GM12865 (cell line): ENCODE data around the gene CDH1.

Experiments used
- DNase-seq: peaks from one replicate; pipeline ENCODE4 v3.0.0; 2010; ENCODE audit warnings: low read depth
- H3K4me3 ChIP-seq: 2 replicates; pipeline ENCODE4 v1.5.1; 2011; ENCODE audit warnings: mild to moderate bottlenecking, low read depth, low read length, control low read depth
- CTCF ChIP-seq: IDR thresholded peaks from 2 replicates; pipeline ENCODE4 v1.5.1; 2011; ENCODE audit warnings: low read length, control low read depth, low read depth, inconsistent platforms; ENCODE audit not compliant: insufficient read depth; ENCODE audit errors: missing control alignments

CDH1 gene

GRCh38 chr16:68800257-68800875, 63.3 kb downstream of the CDH1 start:
- DNase-seq = peak; percentile 92
- no peak overlapping the region for H3K4me3 ChIP-seq
- peak; percentile 78 for TF ChIP-seq CTCF

GRCh38 chr16:68802190-68802589, 65.1 kb downstream of the CDH1 start:
- no peak for DNase-seq
- no peak overlapping the region for H3K4me3 ChIP-seq
- no peak for TF ChIP-seq CTCF

- DNase-seq = no peak
- TF ChIP-seq CTCF = no peak
- H3K4me3 ChIP-seq = no peak overlapping the region
Observed at GRCh38 chr16:68806422-68806821, 69.3 kb downstream of the CDH1 start.

GRCh38 chr16:68806981-68807380, 69.9 kb downstream of the CDH1 start:
- no peak overlapping the region for H3K4me3 ChIP-seq
- TF ChIP-seq CTCF = no peak
- no peak for DNase-seq

GRCh38 chr16:68814516-68814915, 77.4 kb downstream of the CDH1 start:
- DNase-seq = no peak
- no peak for TF ChIP-seq CTCF
- no peak overlapping the region for H3K4me3 ChIP-seq

DNA sequence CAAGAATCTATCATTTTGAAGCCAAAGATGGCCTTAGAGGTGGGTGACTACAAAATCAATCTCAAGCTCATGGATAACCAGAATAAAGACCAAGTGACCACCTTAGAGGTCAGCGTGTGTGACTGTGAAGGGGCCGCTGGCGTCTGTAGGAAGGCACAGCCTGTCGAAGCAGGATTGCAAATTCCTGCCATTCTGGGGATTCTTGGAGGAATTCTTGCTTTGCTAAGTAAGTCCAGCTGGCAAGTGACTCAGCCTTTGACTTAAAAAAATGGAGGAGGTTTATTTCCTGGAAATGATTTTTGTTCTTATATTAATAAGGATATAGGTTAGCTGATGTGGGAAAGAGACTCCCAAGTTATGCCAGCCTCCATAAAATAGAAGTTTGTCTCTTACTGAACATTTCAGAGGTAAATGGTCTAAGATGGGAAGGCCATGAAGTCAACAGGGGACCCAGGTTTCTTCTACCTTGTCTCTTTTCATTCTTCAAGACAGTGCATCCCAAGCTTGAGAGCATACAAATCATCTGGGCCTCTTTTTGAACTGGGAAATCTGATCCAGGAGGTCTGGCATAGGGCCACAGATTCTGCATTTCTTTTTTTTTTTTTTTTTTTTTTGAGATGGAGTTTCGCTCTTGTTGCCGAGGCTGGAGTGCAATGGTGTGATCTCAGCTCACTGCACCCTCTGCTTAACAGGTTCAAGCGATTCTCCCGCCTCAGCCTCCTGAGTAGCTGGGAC, 86.5 kb downstream of the CDH1 start:
- DNase-seq = no peak
- no peak overlapping the region for H3K4me3 ChIP-seq
- no peak for TF ChIP-seq CTCF
